ENCODE results near the gene TMC8.
A peak's percentile ranks its signal among the peaks of the same experiment; 100 is the strongest.

TMC8 gene

DNA sequence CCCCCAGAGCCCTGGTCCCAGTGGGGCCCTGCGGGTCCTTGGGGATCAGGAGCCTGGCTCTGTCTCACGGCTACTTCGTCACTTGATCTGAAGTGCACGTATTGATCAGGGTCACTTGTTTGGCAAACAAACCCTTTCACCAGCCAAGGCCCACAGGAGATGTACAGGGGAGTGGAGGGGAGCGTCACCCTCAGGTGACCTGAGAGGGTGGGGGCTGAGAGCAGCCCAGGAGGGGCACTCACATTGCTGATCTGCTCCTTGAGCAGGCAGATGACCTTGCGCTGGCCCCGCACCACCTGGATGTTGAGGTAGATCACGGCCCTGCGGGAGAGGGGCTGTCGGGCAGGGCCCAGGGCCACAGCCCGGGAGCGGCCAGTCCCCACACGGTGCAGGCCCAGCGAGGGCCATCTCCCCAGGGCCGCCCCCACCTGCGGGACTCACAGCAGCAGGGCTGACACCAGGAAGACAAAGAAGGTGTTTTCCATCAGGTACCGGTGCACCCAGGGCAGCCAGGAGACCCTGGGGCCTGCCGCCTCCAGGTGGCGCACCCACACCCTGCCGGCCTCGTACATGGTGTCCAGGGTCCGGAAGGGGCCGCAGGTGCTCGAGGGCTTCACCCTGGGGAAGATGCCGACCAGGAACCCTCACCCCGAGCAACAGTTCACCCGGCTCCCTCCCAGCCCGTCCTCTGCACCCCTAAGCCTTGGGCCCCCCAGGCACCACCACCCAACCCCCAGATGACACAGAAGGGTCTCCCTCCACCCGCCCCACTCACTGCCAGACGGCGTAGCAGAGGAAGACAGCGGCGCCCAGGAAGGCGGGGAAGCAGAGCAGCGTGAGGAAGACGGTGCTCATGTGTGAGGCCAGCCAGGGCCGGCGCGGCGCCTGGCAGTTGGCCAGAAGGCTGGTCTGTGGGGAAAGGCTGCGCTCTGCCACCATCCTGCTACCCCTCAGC, 13.3 kb upstream of the TMC8 start:
- TF ChIP-seq, protein P1, sequence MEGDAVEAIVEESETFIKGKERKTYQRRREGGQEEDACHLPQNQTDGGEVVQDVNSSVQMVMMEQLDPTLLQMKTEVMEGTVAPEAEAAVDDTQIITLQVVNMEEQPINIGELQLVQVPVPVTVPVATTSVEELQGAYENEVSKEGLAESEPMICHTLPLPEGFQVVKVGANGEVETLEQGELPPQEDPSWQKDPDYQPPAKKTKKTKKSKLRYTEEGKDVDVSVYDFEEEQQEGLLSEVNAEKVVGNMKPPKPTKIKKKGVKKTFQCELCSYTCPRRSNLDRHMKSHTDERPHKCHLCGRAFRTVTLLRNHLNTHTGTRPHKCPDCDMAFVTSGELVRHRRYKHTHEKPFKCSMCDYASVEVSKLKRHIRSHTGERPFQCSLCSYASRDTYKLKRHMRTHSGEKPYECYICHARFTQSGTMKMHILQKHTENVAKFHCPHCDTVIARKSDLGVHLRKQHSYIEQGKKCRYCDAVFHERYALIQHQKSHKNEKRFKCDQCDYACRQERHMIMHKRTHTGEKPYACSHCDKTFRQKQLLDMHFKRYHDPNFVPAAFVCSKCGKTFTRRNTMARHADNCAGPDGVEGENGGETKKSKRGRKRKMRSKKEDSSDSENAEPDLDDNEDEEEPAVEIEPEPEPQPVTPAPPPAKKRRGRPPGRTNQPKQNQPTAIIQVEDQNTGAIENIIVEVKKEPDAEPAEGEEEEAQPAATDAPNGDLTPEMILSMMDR (IDR thresholded peaks at IDR 0.05; ENCODE audit: low read depth, low read length, missing control alignments) = peak; percentile 46
- no peak for DNase-seq (ENCODE audit: low read depth)
- in situ Hi-C loops (cut with HindIII; ENCODE audit: low sequenced_read_pairs) = no loop called here
- no peak overlapping the region for H3K4me3 ChIP-seq (ENCODE audit: low read depth, low read length)

DNA sequence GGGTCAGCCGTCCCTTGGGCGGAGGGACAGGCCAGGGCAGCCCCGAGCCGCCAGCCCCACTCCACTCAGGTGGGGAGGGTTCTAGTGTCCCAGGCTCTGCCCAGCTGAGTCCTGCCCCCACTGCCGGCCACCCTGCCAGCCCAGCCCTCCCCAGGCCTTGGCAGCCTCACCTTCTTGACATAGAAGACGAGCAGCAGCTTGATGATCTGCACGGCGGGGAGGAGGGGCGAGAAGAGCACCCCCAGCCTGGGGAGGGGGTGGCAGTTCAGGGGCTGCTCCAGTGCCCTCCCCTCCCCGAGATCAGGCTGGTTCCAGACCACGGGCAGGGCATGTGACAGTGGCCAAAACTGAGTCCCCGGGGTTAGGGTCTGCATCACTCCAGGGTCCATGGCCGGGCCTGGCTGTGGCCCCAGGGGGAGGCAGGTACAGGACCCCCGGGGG, 11.8 kb upstream of the TMC8 start:
- no peak for DNase-seq (ENCODE audit: low read depth)
- in situ Hi-C loops (cut with HindIII; ENCODE audit: low sequenced_read_pairs) = no loop called here
- no peak overlapping the region for H3K4me3 ChIP-seq (ENCODE audit: low read depth, low read length)

DNA sequence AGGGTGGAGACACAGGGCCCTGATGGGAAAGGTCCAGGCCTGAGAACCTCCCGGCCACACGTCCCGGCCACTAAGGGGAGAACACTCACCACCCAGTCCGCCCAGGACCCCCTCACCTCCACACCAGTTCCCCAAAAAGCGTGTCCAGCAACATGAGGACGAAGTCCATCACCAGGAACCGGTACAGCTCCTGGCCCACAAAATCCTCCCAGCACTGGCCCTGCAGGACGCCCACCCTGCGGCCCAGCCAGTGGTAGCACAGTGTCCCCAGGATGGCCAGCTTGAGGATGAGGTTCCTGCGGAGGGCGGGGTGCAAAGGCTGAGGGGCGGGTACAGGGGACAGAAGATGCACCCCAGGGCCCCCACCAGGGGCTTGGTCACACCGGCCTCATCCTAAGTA, 10.0 kb upstream of the TMC8 start:
- in situ Hi-C loops (cut with HindIII; ENCODE audit: low sequenced_read_pairs) = no loop called here
- DNase-seq (ENCODE audit: low read depth) = no peak
- H3K4me3 ChIP-seq (ENCODE audit: low read depth, low read length) = no peak overlapping the region
- TF ChIP-seq, protein P1 (IDR thresholded peaks at IDR 0.05; ENCODE audit: low read depth, low read length, missing control alignments) = no peak

More for the DNA sequence above, 11.8 kb upstream of the TMC8 start:
- TF ChIP-seq, protein P1 (IDR thresholded peaks at IDR 0.05; ENCODE audit: low read depth, low read length, missing control alignments) = no peak

DNA sequence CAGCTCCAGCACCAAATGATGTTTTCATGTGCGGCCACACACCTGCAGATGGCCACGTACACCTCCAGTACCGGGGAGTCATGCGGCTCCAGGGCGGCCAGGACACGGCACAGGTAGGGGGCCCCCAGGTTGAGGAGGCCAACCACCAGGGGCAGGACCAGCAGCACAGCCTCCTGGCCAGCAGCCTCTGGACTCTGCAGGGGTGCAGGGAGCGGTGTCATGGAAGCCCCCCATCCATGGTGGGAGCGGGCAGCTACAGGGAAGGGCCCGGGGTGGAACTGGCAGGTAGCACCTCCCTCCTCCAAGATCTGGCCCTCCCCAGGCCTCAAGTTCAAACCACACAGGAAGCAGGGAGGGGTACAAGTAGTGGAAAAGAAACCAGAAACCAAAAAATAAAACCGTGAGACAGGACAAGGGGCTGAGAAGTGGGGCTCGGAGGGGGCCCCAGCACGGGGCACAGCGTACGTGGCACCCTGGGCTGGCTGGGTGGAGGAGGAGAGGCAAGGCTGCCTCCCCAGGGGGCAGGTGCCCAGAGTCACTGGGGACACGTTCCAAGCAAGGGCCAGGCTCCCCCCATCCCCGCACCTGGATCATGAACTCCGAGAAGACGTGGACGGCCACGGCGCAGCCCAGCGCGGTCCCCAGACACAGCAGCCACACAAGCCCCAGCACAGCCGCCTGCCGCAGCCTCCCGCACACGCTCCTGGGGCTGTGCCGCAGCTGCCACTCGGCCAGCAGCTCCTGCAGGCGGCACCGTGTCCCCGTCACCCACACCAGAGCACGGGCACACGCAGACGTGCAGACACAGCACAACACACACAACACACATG, 9.4 kb upstream of the TMC8 start:
- H3K4me3 ChIP-seq (ENCODE audit: low read depth, low read length) = no peak overlapping the region
- in situ Hi-C loops (cut with HindIII; ENCODE audit: low sequenced_read_pairs) = no loop called here
- DNase-seq (ENCODE audit: low read depth) = no peak
- TF ChIP-seq, protein P1 (IDR thresholded peaks at IDR 0.05; ENCODE audit: low read depth, low read length, missing control alignments) = no peak

DNA sequence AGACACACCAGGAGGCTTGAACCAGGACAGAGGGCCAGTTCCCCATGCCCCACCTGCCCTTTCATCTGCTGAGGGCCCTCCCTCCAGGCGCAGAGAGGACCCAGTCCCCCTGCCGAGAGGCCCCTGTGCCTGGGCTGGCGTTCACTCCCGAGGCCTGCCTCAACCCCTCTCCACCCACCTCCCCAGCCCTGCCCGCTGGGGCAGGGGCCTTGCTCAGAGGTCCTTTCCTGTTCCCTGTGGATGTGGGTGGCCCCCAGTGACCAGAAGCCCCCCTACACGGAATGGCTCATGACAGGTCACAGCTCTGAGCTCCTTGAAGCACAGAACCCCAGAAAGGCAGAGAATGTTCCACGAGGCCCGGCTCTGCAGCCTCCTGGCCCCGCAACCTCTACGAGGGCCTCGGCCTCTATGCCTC, 8.8 kb upstream of the TMC8 start:
- no peak for DNase-seq (ENCODE audit: low read depth)
- TF ChIP-seq, protein P1 (IDR thresholded peaks at IDR 0.05; ENCODE audit: low read depth, low read length, missing control alignments) = no peak
- in situ Hi-C loops (cut with HindIII; ENCODE audit: low sequenced_read_pairs) = no loop called here
- H3K4me3 ChIP-seq (ENCODE audit: low read depth, low read length) = no peak overlapping the region

DNA sequence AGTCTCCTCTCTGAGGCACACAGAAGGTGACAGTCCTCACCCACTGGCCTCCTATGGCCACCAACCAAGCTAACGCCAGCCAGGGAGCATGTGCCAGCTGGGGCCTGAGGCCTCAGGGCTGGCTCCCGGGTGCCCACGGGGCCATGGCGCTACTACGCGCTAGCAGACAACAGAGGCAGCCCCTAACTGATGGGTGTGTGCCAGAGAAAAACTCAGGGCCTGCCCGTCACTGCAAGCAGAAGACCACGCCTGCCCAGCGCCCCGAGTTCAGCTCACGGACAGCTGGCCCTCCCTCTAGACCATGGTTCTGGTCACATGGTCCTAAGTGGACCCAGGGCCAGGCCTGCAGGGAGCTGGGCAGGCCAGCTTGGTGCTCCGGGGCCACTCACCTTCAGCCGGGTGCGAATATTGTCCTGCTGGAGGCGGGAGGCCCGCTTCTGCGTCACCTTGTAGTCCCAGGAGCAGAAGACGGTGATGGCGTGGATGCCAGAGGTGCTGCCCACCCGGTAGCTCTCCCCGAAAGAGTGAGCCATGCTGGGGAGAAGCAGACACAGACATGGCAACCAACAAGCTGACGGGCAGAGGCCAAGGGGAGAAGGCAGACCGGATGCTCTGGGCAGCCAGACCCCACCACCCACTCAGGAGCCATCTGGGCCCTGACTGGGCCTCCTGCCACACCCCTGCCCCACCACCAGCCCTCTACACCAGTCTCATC, 8.2 kb upstream of the TMC8 start:
- in situ Hi-C loops (cut with HindIII; ENCODE audit: low sequenced_read_pairs) = no loop called here
- H3K4me3 ChIP-seq (ENCODE audit: low read depth, low read length) = no peak overlapping the region

More for the DNA sequence above, 8.2 kb upstream of the TMC8 start:
- no peak for DNase-seq (ENCODE audit: low read depth)
- TF ChIP-seq, protein P1 (IDR thresholded peaks at IDR 0.05; ENCODE audit: low read depth, low read length, missing control alignments) = no peak

All from astrocyte of the cerebellum (primary cell).